DMS 273 (cell line): ENCODE results near the gene CHST1.

Source experiments
- DNase-seq: peaks from one replicate; lab custom pipeline; 2025; ENCODE audit not compliant: unreplicated experiment; lab: John Stamatoyannopoulos, UW

CHST1 gene

GRCh38 chr11:45646275-45646927, 19.0 kb downstream of the CHST1 start:
- DNase-seq = peak; percentile 46

- DNase-seq = no peak
Observed at GRCh38 chr11:45644981-45645889, 20.2 kb downstream of the CHST1 start.

GRCh38 chr11:45643598-45644260, 21.7 kb downstream of the CHST1 start:
- DNase-seq = no peak

- no peak for DNase-seq
Observed at GRCh38 chr11:45641961-45642360, 23.5 kb downstream of the CHST1 start.

GRCh38 chr11:45638051-45638450, 27.4 kb downstream of the CHST1 start:
- no peak for DNase-seq

- DNase-seq = no peak
Observed at GRCh38 chr11:45635907-45636306, 29.5 kb downstream of the CHST1 start.

- DNase-seq = no peak
Observed at GRCh38 chr11:45625611-45626010, 39.8 kb downstream of the CHST1 start.

GRCh38 chr11:45624095-45624494, 41.3 kb downstream of the CHST1 start:
- DNase-seq = no peak

GRCh38 chr11:45622861-45623260, 42.6 kb downstream of the CHST1 start:
- DNase-seq = no peak

GRCh38 chr11:45622283-45622682, 43.1 kb downstream of the CHST1 start:
- no peak for DNase-seq

- DNase-seq = no peak
Observed at GRCh38 chr11:45621588-45621987, 43.8 kb downstream of the CHST1 start.

- DNase-seq = no peak
Observed at GRCh38 chr11:45620243-45620642, 45.2 kb downstream of the CHST1 start.

GRCh38 chr11:45618897-45619296, 46.5 kb downstream of the CHST1 start:
- DNase-seq = no peak

- DNase-seq = no peak
Observed at GRCh38 chr11:45617871-45618601, 47.4 kb downstream of the CHST1 start.

- no peak for DNase-seq
Observed at GRCh38 chr11:45616802-45617549, 48.4 kb downstream of the CHST1 start.

GRCh38 chr11:45615182-45615792, 50.1 kb downstream of the CHST1 start:
- no peak for DNase-seq

- no peak for DNase-seq
Observed at GRCh38 chr11:45614196-45614828, 51.1 kb downstream of the CHST1 start.

- DNase-seq = no peak
Observed at GRCh38 chr11:45610627-45611026, 54.8 kb downstream of the CHST1 start.

GRCh38 chr11:45609902-45610301, 55.5 kb downstream of the CHST1 start:
- DNase-seq = no peak

- no peak for DNase-seq
Observed at GRCh38 chr11:45609337-45609736, 56.1 kb downstream of the CHST1 start.
